ENCODE data around the gene OR10P1.

Gene OR10P1

GRCh38 chr12:55684761-55685370 lies 48.2 kb downstream of the OR10P1 start:
- DNase-seq (ENCODE audit: low spot score): no peak

- no peak for DNase-seq (ENCODE audit: low spot score)
Measured at GRCh38 chr12:55685671-55686070, 49.0 kb downstream of the OR10P1 start.

GRCh38 chr12:55686366-55687010 lies 49.8 kb downstream of the OR10P1 start:
- no peak for DNase-seq (ENCODE audit: low spot score)
